ENCODE data around the gene WDR89. TPM values are rescaled to one million over a fixed set of nuclear protein-coding genes. Genes with fewer than 3 reads are reported as not detected.
A peak's percentile ranks its signal among the peaks of the same experiment; 100 is the strongest.

WDR89 gene
- total RNA-seq, 1 experiment from 2014 or later = 14.4 TPM

DNA sequence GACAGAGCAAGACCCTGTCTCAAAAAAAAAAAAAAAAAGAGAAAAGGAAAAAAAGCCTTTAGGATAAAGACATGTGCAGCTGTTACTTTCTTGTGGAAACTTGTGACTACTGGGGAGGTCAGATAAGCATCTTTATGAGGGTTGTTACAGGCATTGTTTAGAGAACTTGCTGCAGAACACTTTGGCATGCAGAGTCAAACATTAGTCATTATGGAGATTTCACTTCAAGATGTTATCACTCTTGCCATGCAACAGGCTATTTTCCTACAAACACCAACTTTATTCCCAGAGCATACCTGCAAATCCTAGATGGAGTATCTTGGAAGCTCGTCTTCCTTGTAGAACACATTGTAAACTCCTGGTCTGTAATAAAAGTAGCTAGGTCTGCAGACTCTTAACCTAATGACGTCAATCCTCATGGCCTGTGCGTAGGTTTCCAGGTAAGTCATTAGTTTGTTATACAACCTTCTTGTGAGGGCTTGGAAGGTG, 36.3 kb upstream of the WDR89 start:
- H3K4me1 ChIP-seq = peaks cover 14% of the 10 kb centered on the region
- no peaks in the 10 kb centered on the region for H3K9me3 ChIP-seq
- BruUV-seq (replicated peaks) = no TSS peak
- TF ChIP-seq, protein P1, sequence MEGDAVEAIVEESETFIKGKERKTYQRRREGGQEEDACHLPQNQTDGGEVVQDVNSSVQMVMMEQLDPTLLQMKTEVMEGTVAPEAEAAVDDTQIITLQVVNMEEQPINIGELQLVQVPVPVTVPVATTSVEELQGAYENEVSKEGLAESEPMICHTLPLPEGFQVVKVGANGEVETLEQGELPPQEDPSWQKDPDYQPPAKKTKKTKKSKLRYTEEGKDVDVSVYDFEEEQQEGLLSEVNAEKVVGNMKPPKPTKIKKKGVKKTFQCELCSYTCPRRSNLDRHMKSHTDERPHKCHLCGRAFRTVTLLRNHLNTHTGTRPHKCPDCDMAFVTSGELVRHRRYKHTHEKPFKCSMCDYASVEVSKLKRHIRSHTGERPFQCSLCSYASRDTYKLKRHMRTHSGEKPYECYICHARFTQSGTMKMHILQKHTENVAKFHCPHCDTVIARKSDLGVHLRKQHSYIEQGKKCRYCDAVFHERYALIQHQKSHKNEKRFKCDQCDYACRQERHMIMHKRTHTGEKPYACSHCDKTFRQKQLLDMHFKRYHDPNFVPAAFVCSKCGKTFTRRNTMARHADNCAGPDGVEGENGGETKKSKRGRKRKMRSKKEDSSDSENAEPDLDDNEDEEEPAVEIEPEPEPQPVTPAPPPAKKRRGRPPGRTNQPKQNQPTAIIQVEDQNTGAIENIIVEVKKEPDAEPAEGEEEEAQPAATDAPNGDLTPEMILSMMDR (IDR thresholded peaks at IDR 0.05; ENCODE audit: insufficient read depth in 1 of 2, low read depth in 1 of 2, low read length in 1 of 2, severe bottlenecking in 1 of 2, unreplicated experiment in 1 of 2) = no peak
- ChIA-PET POLR2A (interaction anchor here (1.4 kb wide), 1 partner anchor 36 kb away, joined by 10 read pairs; the partner anchor contains the start of gene WDR89), CTCF (no interaction called here)
- Mint-ChIP-seq H3K9me3 (ENCODE audit: unreplicated experiment) (no peaks in the 10 kb centered on the region), H3K27ac (ENCODE audit: unreplicated experiment) (peak overlapping the region; percentile 78), H3K4me1 (ENCODE audit: low read depth, unreplicated experiment) (peaks cover 7% of the 10 kb centered on the region), H3K36me3 (ENCODE audit: insufficient read depth, unreplicated experiment) (peaks cover 11% of the 10 kb centered on the region), H3K4me3 (ENCODE audit: unreplicated experiment) (peak overlapping the region; percentile 24), H3K27me3 (ENCODE audit: insufficient read depth, unreplicated experiment) (no peaks in the 10 kb centered on the region)
- intact Hi-C loops (cut with micrococcal nuclease; ENCODE audit: unreplicated experiment) = loop anchor here (5.0 kb wide), 1 partner anchor 49 kb away; the partner anchor contains the start of gene SGPP1
- H3K27me3 ChIP-seq (replicated peaks; ENCODE audit: control insufficient read depth, insufficient read depth, low read length) = no peaks in the 10 kb centered on the region
- no peak overlapping the region for H3K4me3 ChIP-seq (ENCODE audit: low read depth, low read length)
- no peaks in the 10 kb centered on the region for H3K36me3 ChIP-seq (ENCODE audit: control insufficient read depth, insufficient read depth, low read length)
- peak in 1 of 2 experiments; percentile 61 for DNase-seq

- H3K4me3 ChIP-seq (ENCODE audit: low read depth, low read length) = no peak overlapping the region
- CTCF ChIA-PET = no interaction called here
- TF ChIP-seq, protein P1 (IDR thresholded peaks at IDR 0.05; ENCODE audit: insufficient read depth in 1 of 2, low read depth in 1 of 2, low read length in 1 of 2, severe bottlenecking in 1 of 2, unreplicated experiment in 1 of 2) = no peak
Observed at GRCh38 chr14:63676615-63677014, 34.9 kb upstream of the WDR89 start.

GRCh38 chr14:63673886-63674497, 32.3 kb upstream of the WDR89 start:
- POLR2A ChIA-PET = no interaction called here
- DNase-seq = no peak
- peaks cover 7% of the 10 kb centered on the region for H3K4me1 Mint-ChIP-seq (ENCODE audit: low read depth, unreplicated experiment)
- H3K27ac Mint-ChIP-seq (ENCODE audit: unreplicated experiment) = no peak overlapping the region
- no TSS peak for BruUV-seq (replicated peaks)
- Histone ChIP-seq H3K4me3 (ENCODE audit: low read depth, low read length) (no peak overlapping the region), H3K4me1 (peaks cover 22% of the 10 kb centered on the region), H3K27me3 (replicated peaks; ENCODE audit: control insufficient read depth, insufficient read depth, low read length) (no peaks in the 10 kb centered on the region), H3K9me3 (no peaks in the 10 kb centered on the region), H3K36me3 (ENCODE audit: control insufficient read depth, insufficient read depth, low read length) (no peaks in the 10 kb centered on the region)
- CTCF ChIA-PET = no interaction called here
- TF ChIP-seq, protein P1 (IDR thresholded peaks at IDR 0.05; ENCODE audit: insufficient read depth in 1 of 2, low read depth in 1 of 2, low read length in 1 of 2, severe bottlenecking in 1 of 2, unreplicated experiment in 1 of 2) = no peak
- intact Hi-C loops (cut with micrococcal nuclease; ENCODE audit: unreplicated experiment) = no loop called here
- no peaks in the 10 kb centered on the region for H3K27me3 Mint-ChIP-seq (ENCODE audit: insufficient read depth, unreplicated experiment)
- no peaks in the 10 kb centered on the region for H3K36me3 Mint-ChIP-seq (ENCODE audit: insufficient read depth, unreplicated experiment)
- no peak overlapping the region for H3K4me3 Mint-ChIP-seq (ENCODE audit: unreplicated experiment)
- no peaks in the 10 kb centered on the region for H3K9me3 Mint-ChIP-seq (ENCODE audit: unreplicated experiment)

More at GRCh38 chr14:63676615-63677014, 34.9 kb upstream of the WDR89 start:
- Mint-ChIP-seq H3K4me1 (ENCODE audit: low read depth, unreplicated experiment) (peaks cover 7% of the 10 kb centered on the region), H3K36me3 (ENCODE audit: insufficient read depth, unreplicated experiment) (peaks cover 11% of the 10 kb centered on the region), H3K9me3 (ENCODE audit: unreplicated experiment) (no peaks in the 10 kb centered on the region), H3K27me3 (ENCODE audit: insufficient read depth, unreplicated experiment) (no peaks in the 10 kb centered on the region), H3K27ac (ENCODE audit: unreplicated experiment) (peak overlapping the region; percentile 21), H3K4me3 (ENCODE audit: unreplicated experiment) (no peak overlapping the region)
- intact Hi-C loops (cut with micrococcal nuclease; ENCODE audit: unreplicated experiment) = loop anchor here (5.0 kb wide), 1 partner anchor 51 kb away; the partner anchor contains the start of gene SGPP1
- H3K36me3 ChIP-seq (ENCODE audit: control insufficient read depth, insufficient read depth, low read length) = no peaks in the 10 kb centered on the region
- POLR2A ChIA-PET = no interaction called here
- no peaks in the 10 kb centered on the region for H3K27me3 ChIP-seq (replicated peaks; ENCODE audit: control insufficient read depth, insufficient read depth, low read length)
- H3K4me1 ChIP-seq = peaks cover 22% of the 10 kb centered on the region
- no TSS peak for BruUV-seq (replicated peaks)
- DNase-seq = no peak
- H3K9me3 ChIP-seq = no peaks in the 10 kb centered on the region

Data from Caco-2 (cell line).